Hepatic stellate cell (primary cell): Measurements from ENCODE around the gene PDAP1.
"Not testable (repeated sequence)": the region's sequence is repeated elsewhere in the genome, so short reads cannot be mapped to it uniquely, and the experiment has no call there.

Experiments
- DNase-seq: peaks from one replicate; pipeline ENCODE4 v3.0.0; 2011; ENCODE audit warnings: low spot score

PDAP1 gene

GRCh38 chr7:99396418-99397296 lies 11.7 kb downstream of the PDAP1 start:
- no peak for DNase-seq

GRCh38 chr7:99395616-99396327 lies 12.6 kb downstream of the PDAP1 start:
- DNase-seq, result no peak

DNA sequence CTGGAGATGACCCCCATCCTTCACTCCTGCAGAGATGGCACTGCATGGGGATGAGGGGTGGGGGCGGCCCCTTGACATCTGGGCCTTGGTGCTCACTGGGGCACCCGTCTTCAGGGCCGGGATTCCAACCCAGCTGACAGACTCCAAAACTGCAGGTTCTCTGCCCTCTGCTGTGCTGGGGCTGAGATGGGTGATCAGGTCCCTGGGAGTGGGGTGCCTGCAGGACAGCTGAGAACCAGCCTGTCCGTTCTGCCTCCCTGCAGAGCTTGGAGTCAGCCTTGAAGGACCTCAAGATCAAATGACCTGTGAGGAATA lies 14.3 kb downstream of the PDAP1 start:
- no peak for DNase-seq

DNA sequence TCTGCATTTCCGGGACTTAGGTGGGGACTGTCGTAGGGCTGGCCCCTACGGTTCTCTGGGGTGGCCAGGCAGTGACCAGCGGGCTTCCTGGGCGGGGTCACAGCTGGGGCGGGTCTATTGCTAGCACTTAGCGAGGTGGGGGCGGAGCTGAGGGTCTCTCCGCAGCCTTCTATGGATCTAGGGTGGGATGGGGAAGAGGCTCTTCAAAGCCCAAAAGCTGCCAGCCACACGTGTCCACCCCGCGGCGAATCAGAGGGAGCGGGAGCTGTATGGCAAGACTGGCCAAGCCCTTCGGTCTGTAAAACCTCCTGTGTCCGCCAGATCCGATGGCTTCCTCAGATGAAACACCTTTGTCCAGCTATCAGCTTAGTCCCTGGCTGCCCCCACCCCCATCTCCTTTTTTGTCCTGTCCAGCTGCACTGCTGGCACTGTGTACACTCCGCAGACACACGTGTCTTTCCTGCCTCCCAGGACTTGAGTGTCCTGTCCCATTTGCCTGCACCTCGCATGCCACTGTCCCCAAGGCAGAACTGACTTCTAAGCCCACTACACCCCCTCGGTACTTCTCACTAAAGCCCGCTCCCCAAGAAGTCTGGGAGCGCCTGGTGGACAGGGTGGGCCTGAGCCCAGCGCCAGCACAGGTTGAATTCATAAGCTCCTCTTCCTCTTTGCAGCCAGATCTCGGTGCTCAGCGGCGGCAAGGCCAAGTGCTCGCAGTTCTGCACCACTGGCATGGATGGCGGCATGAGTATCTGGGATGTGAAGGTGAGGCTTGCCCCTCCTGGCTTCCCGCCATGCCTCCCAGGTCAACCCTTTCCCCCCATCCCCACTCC lies 14.8 kb downstream of the PDAP1 start:
- no peak for DNase-seq

- no peak for DNase-seq
Measured at GRCh38 chr7:99392659-99393354, 15.6 kb downstream of the PDAP1 start.

DNA sequence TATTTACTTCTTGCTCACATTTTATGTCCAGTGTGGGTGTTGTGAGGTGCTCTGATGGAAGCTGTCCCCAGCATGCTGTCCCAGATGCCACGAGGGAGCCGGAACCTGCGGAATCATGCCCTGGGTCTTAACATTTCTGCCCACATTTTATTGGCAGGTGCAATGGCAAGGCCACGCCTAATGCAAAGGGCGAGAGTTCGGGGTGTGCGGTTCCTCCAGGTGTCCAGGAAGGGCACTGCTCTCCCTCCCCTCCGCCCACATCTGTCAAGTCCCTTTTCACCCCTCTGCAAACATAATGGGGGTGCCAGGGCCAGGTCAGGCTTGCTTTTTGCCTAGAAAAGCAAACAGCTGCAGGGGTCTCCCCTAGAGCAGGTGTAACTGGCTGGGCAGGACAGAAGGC lies 16.4 kb downstream of the PDAP1 start:
- no peak for DNase-seq

DNA sequence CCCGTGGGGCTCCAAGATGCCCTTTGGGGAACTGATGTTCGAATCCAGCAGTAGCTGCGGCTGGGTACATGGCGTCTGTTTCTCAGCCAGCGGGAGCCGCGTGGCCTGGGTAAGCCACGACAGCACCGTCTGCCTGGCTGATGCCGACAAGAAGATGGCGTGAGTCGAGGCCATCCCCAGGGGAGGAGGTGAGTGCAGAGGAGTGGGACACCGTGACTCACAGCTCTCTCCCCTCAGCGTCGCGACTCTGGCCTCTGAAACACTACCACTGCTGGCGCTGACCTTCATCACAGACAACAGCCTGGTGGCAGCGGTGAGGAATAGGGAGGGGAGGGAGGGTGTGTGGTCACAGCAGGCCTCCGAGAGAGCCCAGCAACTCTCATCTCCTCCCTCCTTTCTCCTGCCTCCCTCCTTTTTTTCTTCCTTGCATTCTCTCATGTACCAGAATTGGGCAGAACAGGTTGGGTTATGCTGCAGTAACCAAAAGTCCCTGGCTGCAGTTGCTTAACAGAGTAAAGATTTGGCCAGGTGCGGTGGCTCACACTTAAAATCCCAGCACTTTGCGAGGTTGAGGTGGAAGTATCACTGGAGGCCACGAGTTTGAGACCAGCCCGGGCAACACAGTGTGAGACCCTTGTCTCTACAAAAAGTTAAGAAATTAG lies 17.3 kb downstream of the PDAP1 start:
- no peak for DNase-seq

DNA sequence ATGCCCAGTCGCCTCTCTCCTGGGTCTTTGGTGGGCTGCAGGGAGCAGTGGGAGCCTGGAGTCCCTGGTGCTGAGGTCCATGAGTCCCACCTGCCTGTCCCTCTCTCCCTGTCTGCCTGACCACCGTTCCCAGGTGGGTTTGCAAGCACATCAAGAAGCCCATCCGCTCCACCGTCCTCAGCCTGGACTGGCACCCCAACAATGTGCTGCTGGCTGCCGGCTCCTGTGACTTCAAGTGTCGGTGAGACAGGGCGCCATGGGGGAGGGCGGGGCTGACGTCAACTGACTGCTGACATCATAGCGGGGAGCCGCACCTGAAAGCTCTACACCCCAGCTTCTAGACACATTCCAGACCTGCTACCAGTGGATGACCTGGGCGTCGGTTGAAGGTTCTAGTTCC lies 18.6 kb downstream of the PDAP1 start:
- no peak for DNase-seq

- DNase-seq, result no peak
Measured at GRCh38 chr7:99387912-99388311, 20.5 kb downstream of the PDAP1 start.

GRCh38 chr7:99387239-99387635 lies 21.2 kb downstream of the PDAP1 start:
- DNase-seq, result not testable (repeated sequence)

DNA sequence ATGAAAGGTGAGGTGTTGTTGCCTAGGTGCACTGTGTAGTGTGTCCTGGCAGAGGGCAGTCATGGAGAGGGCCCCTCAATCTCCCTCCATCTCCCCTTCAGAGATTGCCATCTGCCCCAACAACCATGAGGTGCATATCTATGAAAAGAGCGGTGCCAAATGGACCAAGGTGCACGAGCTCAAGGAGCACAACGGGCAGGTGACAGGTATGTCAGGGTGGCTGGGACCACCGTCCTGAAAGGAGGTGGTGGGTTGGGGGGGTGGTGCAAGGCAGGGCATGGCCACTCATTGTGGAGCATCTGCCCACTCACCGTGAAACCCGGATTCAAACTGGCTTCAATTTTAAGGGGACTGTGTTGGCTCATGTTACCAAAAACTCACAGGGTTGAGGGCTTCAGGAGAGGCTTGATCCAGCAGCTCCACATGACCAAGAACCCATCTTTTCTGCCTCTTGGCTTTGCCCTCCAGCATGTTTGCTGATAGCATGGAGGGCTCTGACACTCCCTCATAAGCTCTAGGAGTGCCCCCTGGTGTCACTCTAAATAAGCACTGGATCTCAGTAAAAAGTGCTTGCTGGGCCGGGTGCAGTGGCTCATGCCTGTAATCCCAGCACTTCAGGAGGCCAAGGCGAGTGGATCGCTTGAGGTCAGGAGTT lies 21.7 kb downstream of the PDAP1 start:
- DNase-seq, result no peak

DNA sequence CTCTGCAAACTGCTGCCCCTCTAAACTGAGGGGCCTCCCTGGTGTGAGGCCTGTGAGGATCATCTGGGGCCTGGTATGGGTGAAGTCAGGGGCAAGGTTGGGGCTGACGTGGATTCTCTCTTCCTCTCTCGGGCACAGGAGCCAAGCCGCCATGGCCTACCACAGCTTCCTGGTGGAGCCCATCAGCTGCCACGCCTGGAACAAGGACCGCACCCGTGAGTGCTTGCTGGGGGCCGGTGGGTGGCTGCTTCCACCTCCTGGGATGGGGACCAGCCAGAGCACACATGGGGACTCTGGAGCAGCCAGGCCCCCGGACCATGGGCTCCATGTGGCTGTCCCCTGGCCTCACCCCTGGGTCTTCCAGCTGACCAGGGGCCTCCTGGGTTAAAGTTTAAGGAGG lies 22.8 kb downstream of the PDAP1 start:
- DNase-seq, result no peak

DNA sequence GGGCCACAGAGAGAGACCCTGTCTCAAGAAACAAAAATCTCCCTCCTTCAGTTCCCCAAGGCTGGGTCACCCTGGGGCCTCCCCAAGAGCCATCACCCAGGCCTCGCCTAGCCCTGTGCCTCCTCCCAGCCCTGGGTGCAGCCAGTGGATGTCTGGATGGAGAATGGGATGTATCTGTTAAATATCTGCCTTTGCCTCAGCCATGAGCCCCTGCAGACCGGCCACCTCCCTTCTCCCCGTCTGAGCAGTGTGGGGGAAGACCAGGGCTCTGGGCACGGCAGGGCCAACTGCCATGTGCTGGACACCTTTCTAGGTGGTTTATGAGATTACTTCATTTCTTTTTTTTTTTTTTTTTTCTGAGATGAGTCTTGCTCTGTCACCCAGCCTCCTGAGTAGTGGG lies 23.9 kb downstream of the PDAP1 start:
- DNase-seq, result no peak

GRCh38 chr7:99383791-99384370 lies 24.5 kb downstream of the PDAP1 start:
- DNase-seq, result no peak

DNA sequence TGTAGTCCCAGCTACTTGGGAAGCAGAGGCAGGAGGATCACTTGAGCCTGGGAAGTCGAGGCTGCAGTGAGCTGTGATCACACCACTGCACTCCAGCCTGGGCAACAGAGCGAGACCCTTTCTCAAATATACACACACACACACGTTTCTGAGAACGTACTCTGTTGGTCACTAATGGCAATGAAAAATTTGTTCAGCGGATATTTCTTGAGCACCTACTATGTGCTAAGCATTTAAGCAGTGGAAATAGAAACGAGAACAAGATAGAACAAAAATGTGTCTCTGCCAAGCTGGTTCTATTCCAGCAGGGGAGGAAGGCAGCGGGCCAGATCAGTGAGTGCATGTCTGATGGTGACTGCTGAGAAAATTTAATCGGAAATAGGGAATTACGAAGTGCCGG lies 25.2 kb downstream of the PDAP1 start:
- DNase-seq, result no peak

GRCh38 chr7:99381664-99382075 lies 26.7 kb downstream of the PDAP1 start:
- no peak for DNase-seq

DNA sequence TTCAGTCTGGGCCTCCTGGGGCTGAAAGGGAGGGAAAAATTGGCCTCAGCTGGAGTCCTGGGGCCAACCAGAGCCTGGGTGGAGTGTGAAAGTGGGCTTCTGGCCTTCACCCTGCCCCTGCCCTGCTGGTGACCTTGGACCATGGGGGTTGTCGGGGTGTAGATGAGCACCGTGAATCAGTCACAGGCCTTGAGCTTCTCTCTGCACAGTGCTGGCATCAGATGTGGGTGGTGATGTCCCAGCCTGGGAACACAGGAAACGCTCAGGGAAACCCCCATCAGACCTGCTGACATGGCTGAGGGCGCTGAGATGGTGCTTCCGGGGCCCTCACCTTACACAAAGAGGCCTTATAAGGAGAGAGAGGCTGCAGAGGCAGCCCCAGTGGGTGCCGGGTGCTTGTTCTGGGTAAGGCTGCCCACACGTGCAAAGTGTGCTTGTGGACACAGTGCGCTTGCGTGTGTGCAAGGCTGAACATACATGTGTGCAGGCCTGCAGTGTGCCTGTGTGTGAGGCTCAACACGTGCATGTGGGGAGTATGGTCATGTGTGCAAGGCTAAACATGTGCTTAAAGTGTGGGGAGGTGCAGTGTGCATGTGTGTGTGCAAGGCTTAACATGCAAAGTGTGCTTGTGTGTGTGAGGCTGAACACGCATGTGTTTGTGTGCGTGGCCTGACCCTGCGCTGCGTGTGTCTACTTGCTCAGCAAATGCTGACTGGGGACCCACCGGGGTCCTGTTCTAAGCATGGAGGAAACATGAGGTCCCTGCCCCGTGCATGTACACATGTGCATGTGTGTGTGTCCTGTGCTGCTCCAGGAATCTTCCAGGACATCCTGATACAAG lies 27.4 kb downstream of the PDAP1 start:
- peak; percentile 44 for DNase-seq

DNA sequence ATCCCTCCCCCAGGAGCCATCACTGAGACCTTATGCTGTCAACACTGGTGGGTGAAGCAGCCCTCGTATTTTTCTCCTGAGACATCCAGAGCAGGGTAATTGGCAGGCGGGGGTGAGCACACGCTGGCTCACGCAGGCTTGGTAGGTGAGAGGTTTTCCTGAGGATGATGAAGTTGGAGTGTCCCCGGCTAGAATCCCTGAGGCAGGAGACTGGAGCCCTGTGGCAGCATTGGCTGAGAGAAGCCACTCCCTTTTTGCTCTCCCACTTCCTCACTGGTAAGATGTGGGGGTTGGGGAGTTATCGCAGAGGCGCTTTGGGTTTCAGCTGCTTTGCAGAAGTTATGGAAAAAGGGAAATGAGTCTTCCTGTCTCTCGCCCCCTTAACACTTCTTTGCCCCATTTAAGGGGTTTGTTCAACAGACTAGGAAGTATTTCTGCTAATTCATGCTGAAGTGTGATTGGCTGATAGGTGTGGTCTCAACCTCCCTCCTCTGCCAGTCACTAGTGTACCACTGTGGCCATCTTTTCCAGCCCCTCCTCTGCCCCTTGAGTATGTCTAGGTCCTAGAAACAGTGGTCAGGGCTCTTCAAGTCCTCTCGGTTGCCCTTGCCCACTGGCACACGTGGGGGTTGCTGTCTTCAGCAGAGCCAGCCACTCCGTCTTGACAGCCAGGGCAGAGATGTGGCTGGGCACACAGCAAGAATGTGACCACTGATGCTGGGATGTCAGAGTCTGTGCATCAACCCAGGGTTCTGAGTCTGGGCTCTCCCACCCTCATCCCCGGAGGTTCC lies 28.2 kb downstream of the PDAP1 start:
- DNase-seq, result peak; percentile 70

- DNase-seq, result not testable (repeated sequence)
Measured at GRCh38 chr7:99379693-99380031, 28.7 kb downstream of the PDAP1 start.
